ENCODE data around the gene RHBDL2. TPM values are rescaled to one million over a fixed set of nuclear protein-coding genes. Genes with fewer than 3 reads are reported as not detected.

Gene RHBDL2
- total and polyA plus RNA-seq, 9 donors = 0.35 to 1.1 (median 0.55) TPM

- Histone ChIP-seq H3K36me3 (ENCODE audit: control insufficient read depth, insufficient read depth, low read length) (no peaks in the 10 kb centered on the region), H3K9me3 (replicated peaks; ENCODE audit: control insufficient read depth, low read depth, low read length) (no peaks in the 10 kb centered on the region), H3K27me3 (ENCODE audit: control insufficient read depth, insufficient read depth, low read length) (no peaks in the 10 kb centered on the region), H3K4me3 (ENCODE audit: low read length) (no peak overlapping the region), H3K4me1 (ENCODE audit: control insufficient read depth, insufficient read depth, low read length) (no peaks in the 10 kb centered on the region), H3K27ac (ENCODE audit: low read length) (no peak overlapping the region)
- 58% methylated on average over 2 of the region's 3 CpGs for WGBS (ENCODE audit: insufficient coverage)
- DNase-seq = no peak
These were observed 22.5 kb upstream of the RHBDL2 start for GRCh38 chr1:38964140-38964548.

DNA sequence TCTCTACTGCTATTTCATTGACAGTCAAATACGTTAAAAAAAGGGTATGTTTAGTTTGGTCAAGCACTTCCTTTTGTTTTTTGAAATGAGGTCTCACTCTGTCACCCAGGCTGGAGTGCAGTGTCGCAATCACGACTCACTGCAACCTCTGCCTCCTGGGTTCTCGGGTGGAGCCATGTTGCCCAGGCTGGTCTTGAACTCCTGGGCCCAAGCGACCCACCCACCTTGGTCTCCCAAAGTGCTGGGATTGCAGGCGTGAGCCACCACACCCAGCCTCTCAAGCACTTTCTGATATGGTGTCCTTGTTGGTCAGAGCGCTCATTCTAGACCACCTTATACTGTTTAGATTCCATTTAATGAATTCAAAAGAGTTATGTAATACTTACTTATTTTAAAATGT, 20.9 kb upstream of the RHBDL2 start:
- Histone ChIP-seq H3K9me3 (replicated peaks; ENCODE audit: control insufficient read depth, low read depth, low read length) (no peaks in the 10 kb centered on the region), H3K4me3 (ENCODE audit: low read length) (no peak overlapping the region), H3K36me3 (ENCODE audit: control insufficient read depth, insufficient read depth, low read length) (no peaks in the 10 kb centered on the region), H3K27me3 (ENCODE audit: control insufficient read depth, insufficient read depth, low read length) (no peaks in the 10 kb centered on the region), H3K4me1 (ENCODE audit: control insufficient read depth, insufficient read depth, low read length) (no peaks in the 10 kb centered on the region), H3K27ac (ENCODE audit: low read length) (no peak overlapping the region)
- 84% methylated on average over 4 of the region's 7 CpGs for WGBS (ENCODE audit: insufficient coverage)
- no peak for DNase-seq

DNA sequence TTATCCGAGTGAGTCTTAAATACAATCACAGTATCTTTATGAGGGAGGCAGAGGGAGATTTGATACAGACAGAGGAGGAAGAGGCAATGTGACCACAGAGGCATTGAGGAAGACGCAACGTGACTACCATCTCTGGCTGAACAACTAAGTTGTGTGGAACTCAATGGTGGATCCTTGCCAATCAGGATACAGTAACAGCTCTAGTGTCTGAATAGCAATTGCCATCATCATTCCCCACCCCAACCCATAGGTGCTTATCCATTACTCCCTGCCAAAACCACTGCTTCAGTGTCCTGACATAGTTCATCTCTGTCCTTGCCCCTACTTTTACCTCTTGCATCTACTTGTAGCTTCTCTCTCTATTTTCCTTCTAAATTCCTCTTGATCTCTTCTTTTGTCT, 20.5 kb upstream of the RHBDL2 start:
- no peak overlapping the region for H3K4me3 ChIP-seq (ENCODE audit: low read length)
- H3K36me3 ChIP-seq (ENCODE audit: control insufficient read depth, insufficient read depth, low read length) = no peaks in the 10 kb centered on the region
- no peaks in the 10 kb centered on the region for H3K9me3 ChIP-seq (replicated peaks; ENCODE audit: control insufficient read depth, low read depth, low read length)
- DNase-seq = no peak
- no peaks in the 10 kb centered on the region for H3K4me1 ChIP-seq (ENCODE audit: control insufficient read depth, insufficient read depth, low read length)
- WGBS (ENCODE audit: insufficient coverage) = 76% methylated on average over 2 of the region's 3 CpGs
- H3K27ac ChIP-seq (ENCODE audit: low read length) = no peak overlapping the region
- no peaks in the 10 kb centered on the region for H3K27me3 ChIP-seq (ENCODE audit: control insufficient read depth, insufficient read depth, low read length)

DNA sequence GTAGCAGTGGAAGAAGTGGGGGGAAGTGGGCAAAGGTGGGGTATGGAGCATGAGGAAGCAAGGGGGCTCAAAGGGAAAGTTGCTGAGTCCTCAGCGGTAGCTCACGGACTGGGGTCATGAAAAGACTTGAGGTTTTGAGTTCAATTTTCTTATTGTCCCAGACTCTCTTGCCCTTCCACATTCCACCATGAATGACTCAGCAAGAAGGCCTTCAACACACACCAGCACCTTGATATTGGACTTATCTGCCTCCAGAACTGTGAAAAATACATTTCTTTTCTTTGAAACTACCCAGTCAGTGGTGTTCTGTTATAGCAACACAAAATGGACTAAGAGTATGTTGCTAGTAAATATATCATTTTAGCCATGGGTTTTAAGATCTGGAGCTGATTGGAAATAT, 17.3 kb upstream of the RHBDL2 start:
- WGBS (ENCODE audit: insufficient coverage) = no CpG with 5 or more reads among the region's 2 CpGs
- H3K36me3 ChIP-seq (ENCODE audit: control insufficient read depth, insufficient read depth, low read length) = no peaks in the 10 kb centered on the region
- no peak for DNase-seq

DNA sequence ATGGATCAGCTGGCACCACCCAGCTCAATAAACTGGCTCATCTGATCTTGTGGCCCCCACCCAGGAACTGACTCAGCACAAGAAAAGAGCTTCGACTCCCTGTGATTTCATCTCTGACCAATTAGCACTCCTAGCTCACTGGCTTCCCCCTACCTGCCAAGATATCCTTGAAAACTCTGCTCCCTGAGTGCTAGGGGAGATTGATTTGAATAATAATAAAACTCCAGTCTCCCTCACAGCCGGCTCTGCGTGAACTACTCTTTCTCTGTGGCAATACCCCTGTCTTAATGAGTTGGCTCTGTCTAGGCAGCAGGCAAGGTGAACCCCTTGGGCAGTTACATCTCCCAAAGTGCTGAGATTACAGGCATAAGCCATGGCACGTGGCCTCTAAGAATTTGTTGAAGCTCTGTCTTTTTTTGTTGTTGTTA, 11.8 kb upstream of the RHBDL2 start:
- H3K9me3 ChIP-seq (replicated peaks; ENCODE audit: control insufficient read depth, low read depth, low read length) = no peaks in the 10 kb centered on the region
- H3K4me3 ChIP-seq (ENCODE audit: low read length) = no peak overlapping the region
- DNase-seq = no peak
- no peaks in the 10 kb centered on the region for H3K4me1 ChIP-seq (ENCODE audit: control insufficient read depth, insufficient read depth, low read length)
- H3K27me3 ChIP-seq (ENCODE audit: control insufficient read depth, insufficient read depth, low read length) = no peaks in the 10 kb centered on the region
- H3K36me3 ChIP-seq (ENCODE audit: control insufficient read depth, insufficient read depth, low read length) = no peaks in the 10 kb centered on the region
- WGBS (ENCODE audit: insufficient coverage) = 0% methylated on average over 1 of the region's 4 CpGs
- H3K27ac ChIP-seq (ENCODE audit: low read length) = no peak overlapping the region

More for the DNA sequence above, 17.3 kb upstream of the RHBDL2 start:
- no peaks in the 10 kb centered on the region for H3K4me1 ChIP-seq (ENCODE audit: control insufficient read depth, insufficient read depth, low read length)
- no peaks in the 10 kb centered on the region for H3K9me3 ChIP-seq (replicated peaks; ENCODE audit: control insufficient read depth, low read depth, low read length)
- no peaks in the 10 kb centered on the region for H3K27me3 ChIP-seq (ENCODE audit: control insufficient read depth, insufficient read depth, low read length)
- no peak overlapping the region for H3K4me3 ChIP-seq (ENCODE audit: low read length)
- H3K27ac ChIP-seq (ENCODE audit: low read length) = no peak overlapping the region

DNA sequence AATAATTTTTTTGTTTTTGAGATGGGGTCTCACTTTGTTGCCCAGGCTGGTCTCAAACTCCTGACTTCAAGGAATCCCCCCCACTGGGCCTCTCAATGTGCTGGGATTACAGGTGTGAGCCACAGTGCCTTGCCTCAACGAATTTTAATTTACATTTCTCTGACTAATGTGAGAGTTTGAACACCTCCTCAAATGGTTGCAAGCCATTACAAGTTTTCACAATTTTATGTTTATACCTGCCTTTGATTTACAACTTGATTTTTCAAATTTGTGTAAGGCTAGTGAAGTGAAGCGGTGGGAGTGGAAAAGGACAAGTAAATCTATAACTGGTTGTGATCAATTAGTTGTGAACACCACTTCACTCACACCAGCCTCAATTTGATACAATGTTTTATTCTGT, 8.9 kb upstream of the RHBDL2 start:
- no CpG with 5 or more reads among the region's 2 CpGs for WGBS (ENCODE audit: insufficient coverage)
- H3K36me3 ChIP-seq (ENCODE audit: control insufficient read depth, insufficient read depth, low read length) = no peaks in the 10 kb centered on the region

GRCh38 chr1:38944547-38944946, 2.9 kb upstream of the RHBDL2 start:
- 96% methylated on average over 4 of the region's 4 CpGs for WGBS (ENCODE audit: insufficient coverage)

More for the DNA sequence above, 8.9 kb upstream of the RHBDL2 start:
- Histone ChIP-seq H3K27me3 (ENCODE audit: control insufficient read depth, insufficient read depth, low read length) (no peaks in the 10 kb centered on the region), H3K4me1 (ENCODE audit: control insufficient read depth, insufficient read depth, low read length) (no peaks in the 10 kb centered on the region), H3K9me3 (replicated peaks; ENCODE audit: control insufficient read depth, low read depth, low read length) (no peaks in the 10 kb centered on the region), H3K27ac (ENCODE audit: low read length) (no peak overlapping the region), H3K4me3 (ENCODE audit: low read length) (no peak overlapping the region)
- no peak for DNase-seq

DNA sequence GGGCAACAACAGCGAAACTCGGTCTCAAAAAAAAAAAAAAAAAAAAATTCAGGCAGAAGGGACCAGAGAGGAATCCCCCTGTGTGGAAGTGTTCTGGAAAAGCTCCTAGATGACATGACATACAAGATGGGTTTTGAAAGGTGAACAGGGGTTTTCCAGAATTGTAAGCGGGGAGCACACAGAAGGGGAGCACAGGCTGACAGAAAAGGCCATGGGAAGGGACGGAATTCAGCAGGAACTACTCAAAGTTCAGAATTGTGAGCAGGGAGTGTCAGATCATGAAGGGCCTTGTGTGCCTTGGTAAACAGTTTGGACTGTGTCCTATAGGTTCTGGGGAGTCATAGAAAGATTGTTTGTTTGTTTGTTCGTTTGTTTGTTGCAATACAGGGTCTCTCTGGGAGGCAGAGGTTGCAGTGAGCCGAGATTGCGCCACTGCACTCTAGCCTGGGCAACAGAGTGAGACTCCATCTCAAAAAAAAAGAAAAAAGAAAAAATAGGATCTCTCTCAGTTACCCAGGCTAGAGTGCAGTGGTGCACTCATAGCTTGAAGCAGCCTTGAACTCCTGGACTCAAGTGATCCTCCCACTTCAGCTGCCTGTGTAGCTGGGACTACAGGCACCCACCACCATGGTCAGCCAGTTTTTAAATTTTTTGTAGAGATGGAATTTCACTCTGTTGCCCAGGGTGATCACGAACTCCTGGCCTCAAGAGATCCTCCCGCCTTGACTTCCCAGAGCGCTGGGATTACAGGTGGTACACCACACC, 1.2 kb upstream of the RHBDL2 start:
- no peaks in the 10 kb centered on the region for H3K27me3 ChIP-seq (ENCODE audit: control insufficient read depth, insufficient read depth, low read length)
- H3K9me3 ChIP-seq (replicated peaks; ENCODE audit: control insufficient read depth, low read depth, low read length) = no peaks in the 10 kb centered on the region
- no peak overlapping the region for H3K4me3 ChIP-seq (ENCODE audit: low read length)
- no peaks in the 10 kb centered on the region for H3K36me3 ChIP-seq (ENCODE audit: control insufficient read depth, insufficient read depth, low read length)
- WGBS (ENCODE audit: insufficient coverage) = 97% methylated on average over 5 of the region's 10 CpGs
- DNase-seq = no peak
- no peak overlapping the region for H3K27ac ChIP-seq (ENCODE audit: low read length)
- H3K4me1 ChIP-seq (ENCODE audit: control insufficient read depth, insufficient read depth, low read length) = peaks cover 10% of the 10 kb centered on the region

More at GRCh38 chr1:38944547-38944946, 2.9 kb upstream of the RHBDL2 start:
- Histone ChIP-seq H3K9me3 (replicated peaks; ENCODE audit: control insufficient read depth, low read depth, low read length) (no peaks in the 10 kb centered on the region), H3K27me3 (ENCODE audit: control insufficient read depth, insufficient read depth, low read length) (no peaks in the 10 kb centered on the region), H3K36me3 (ENCODE audit: control insufficient read depth, insufficient read depth, low read length) (no peaks in the 10 kb centered on the region), H3K27ac (ENCODE audit: low read length) (no peak overlapping the region), H3K4me1 (ENCODE audit: control insufficient read depth, insufficient read depth, low read length) (peaks cover 10% of the 10 kb centered on the region), H3K4me3 (ENCODE audit: low read length) (no peak overlapping the region)
- no peak for DNase-seq

DNA sequence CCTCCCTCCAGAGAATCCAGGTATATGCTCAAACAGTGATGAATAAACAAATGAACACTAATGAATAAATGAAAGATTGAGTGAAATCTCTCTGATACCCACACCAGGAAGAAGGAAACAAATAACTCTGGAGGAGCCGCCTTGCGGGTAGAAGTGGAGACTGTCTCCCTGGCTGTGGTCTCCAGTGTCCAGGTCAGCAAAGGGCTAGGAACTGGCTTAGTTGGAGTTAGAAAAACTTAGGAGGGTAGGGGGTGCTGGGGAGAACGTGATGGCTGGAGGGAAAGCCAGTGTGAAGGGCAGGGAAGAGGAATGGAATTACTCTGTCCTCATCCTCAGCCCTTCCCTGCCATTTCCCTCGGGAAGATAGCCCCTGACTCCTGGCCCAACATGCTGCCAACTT, 537 bp downstream of the RHBDL2 start:
- Histone ChIP-seq H3K4me1 (ENCODE audit: control insufficient read depth, insufficient read depth, low read length) (peaks cover 10% of the 10 kb centered on the region), H3K27me3 (ENCODE audit: control insufficient read depth, insufficient read depth, low read length) (no peaks in the 10 kb centered on the region), H3K9me3 (replicated peaks; ENCODE audit: control insufficient read depth, low read depth, low read length) (no peaks in the 10 kb centered on the region), H3K36me3 (ENCODE audit: control insufficient read depth, insufficient read depth, low read length) (no peaks in the 10 kb centered on the region), H3K4me3 (ENCODE audit: low read length) (peak overlapping the region; percentile 31), H3K27ac (ENCODE audit: low read length) (no peak overlapping the region)
- peak; percentile 6 for DNase-seq
- WGBS (ENCODE audit: insufficient coverage) = no CpG with 5 or more reads among the region's 4 CpGs

- 72% methylated on average over 5 of the region's 9 CpGs for WGBS (ENCODE audit: insufficient coverage)
- Histone ChIP-seq H3K27ac (ENCODE audit: low read length) (no peak overlapping the region), H3K27me3 (ENCODE audit: control insufficient read depth, insufficient read depth, low read length) (no peaks in the 10 kb centered on the region), H3K4me1 (ENCODE audit: control insufficient read depth, insufficient read depth, low read length) (peaks cover 10% of the 10 kb centered on the region), H3K9me3 (replicated peaks; ENCODE audit: control insufficient read depth, low read depth, low read length) (no peaks in the 10 kb centered on the region), H3K4me3 (ENCODE audit: low read length) (no peak overlapping the region), H3K36me3 (ENCODE audit: control insufficient read depth, insufficient read depth, low read length) (no peaks in the 10 kb centered on the region)
- DNase-seq = no peak
These were observed 1.1 kb downstream of the RHBDL2 start for GRCh38 chr1:38940339-38941047.

Measured in muscle of leg (tissue), 11 donors.